Measurements from ENCODE around the gene RFC2.

The RFC2 gene

GRCh38 chr7:74185016-74185415, 69.2 kb downstream of the RFC2 start:
- no peak for DNase-seq

DNA sequence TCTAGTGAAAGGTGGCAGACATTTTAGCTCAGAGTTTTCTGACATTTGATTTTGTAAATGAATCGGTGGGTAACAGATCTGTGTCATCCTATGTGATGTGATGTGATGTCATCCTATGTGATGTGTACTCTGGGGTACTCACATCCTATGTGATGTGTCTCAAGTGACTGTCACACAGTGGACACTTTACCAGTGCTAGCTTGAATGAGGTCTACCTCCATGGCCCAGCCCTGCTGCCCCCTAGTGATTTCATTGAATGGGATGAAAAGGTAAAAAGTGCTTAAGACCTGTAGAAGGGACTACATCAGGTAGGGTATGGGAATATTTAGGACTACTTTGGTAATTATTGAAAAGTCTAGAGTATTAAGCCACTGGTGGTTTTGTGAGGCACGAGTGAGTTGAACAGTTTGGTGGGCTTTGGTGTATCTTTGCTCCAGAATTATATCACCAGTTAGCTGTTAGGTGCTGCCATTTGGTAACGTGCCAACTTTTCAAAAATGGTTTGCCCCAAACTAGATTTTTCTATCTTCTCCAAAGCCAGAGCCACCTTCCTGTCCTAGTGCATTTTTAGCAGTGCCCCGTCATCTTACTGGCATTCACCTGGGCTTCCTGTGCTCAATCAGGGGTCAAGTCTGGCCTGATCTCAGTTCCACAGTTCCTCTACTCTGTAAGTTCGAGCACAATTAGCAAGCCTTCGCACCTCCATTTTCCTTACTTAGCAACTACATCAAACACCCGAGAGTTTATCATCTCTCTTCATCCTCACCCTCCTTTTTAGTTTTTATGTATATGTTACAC, 70.3 kb downstream of the RFC2 start:
- no peak for DNase-seq

- DNase-seq, result no peak
Measured at GRCh38 chr7:74183142-74183541, 71.1 kb downstream of the RFC2 start.

GRCh38 chr7:74182453-74183090, 71.6 kb downstream of the RFC2 start:
- DNase-seq, result no peak

- DNase-seq, result no peak
Measured at GRCh38 chr7:74181821-74182220, 72.4 kb downstream of the RFC2 start.

All from retina (tissue), 1 donor.